AG04449 (cell line): ENCODE results near the gene JUND.

Experiments used
- CTCF ChIA-PET: fragments of 350-600 bp; formaldehyde crosslinking; extraction: SDS; loops from one replicate; lab custom pipeline; 2021; ENCODE audit warnings: antibody characterized with exemption; lab: Yijun Ruan, JAX
- POLR2A ChIA-PET: fragments of 400-600, 350-600 bp; formaldehyde crosslinking; extraction: SDS; loops from one replicate; lab custom pipeline; 2020; ENCODE audit warnings: antibody characterized with exemption, inconsistent platforms; lab: Yijun Ruan, JAX
- DNase-seq: peaks from one replicate; pipeline ENCODE4 v3.0.0-alpha.2; 2010; ENCODE audit warnings: low read depth, low spot score
- H3K4me3 ChIP-seq: 2 replicates; pipeline ENCODE4 v1.5.1; 2011; ENCODE audit warnings: low read depth, mild to moderate bottlenecking, control low read depth, low read length
- TF ChIP-seq, protein P1 (sequence below): IDR thresholded peaks from one replicate; pipeline ENCODE4 v1.5.1; 2011; ENCODE audit warnings: mild to moderate bottlenecking, moderate library complexity, low read length, control low read depth, inconsistent platforms; ENCODE audit not compliant: insufficient read depth; ENCODE audit errors: missing control alignments

The JUND gene

DNA sequence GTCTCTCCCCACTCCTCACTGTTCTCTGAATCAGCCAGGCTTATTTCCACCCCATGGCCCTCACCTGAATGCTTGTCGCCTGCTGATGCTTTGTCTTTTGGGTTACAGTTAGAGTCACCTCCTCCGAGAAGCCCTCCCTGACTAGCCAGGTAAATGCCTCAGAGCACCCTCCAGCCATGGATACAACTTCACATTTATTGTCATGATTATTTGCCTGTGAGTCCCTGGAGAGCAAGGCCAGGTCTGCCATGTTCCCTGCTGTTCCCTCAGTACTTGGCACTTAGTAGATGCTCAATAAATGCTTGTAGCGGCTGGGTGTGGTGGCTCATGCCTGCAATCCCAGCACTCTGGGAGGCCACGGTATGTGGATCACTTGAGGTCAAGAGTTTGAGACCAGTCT is 51.5 kb downstream of the JUND start:
- ChIA-PET POLR2A (no interaction called here), CTCF (interaction anchor here (0.8 to 1.6 kb wide), 3 partner anchors 10 to 22 kb away, joined by 3 to 7 read pairs (median 6); no protein-coding TSS in a partner anchor)
- H3K4me3 ChIP-seq = no peak overlapping the region
- TF ChIP-seq, protein P1, sequence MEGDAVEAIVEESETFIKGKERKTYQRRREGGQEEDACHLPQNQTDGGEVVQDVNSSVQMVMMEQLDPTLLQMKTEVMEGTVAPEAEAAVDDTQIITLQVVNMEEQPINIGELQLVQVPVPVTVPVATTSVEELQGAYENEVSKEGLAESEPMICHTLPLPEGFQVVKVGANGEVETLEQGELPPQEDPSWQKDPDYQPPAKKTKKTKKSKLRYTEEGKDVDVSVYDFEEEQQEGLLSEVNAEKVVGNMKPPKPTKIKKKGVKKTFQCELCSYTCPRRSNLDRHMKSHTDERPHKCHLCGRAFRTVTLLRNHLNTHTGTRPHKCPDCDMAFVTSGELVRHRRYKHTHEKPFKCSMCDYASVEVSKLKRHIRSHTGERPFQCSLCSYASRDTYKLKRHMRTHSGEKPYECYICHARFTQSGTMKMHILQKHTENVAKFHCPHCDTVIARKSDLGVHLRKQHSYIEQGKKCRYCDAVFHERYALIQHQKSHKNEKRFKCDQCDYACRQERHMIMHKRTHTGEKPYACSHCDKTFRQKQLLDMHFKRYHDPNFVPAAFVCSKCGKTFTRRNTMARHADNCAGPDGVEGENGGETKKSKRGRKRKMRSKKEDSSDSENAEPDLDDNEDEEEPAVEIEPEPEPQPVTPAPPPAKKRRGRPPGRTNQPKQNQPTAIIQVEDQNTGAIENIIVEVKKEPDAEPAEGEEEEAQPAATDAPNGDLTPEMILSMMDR = no peak
- DNase-seq = no peak
